T-helper 22 cell (primary cell): ENCODE data around the gene PHF3.

Source experiments
- DNase-seq: peaks from one replicate; pipeline ENCODE4 v3.0.0-alpha.2; 2020; ENCODE audit warnings: low read depth

The PHF3 gene

GRCh38 chr6:63644668-63645326, 9.2 kb downstream of the PHF3 start:
- no peak for DNase-seq

- DNase-seq, result no peak
Measured at GRCh38 chr6:63649269-63649668, 13.7 kb downstream of the PHF3 start.

GRCh38 chr6:63649847-63650265, 14.3 kb downstream of the PHF3 start:
- no peak for DNase-seq

GRCh38 chr6:63652980-63653379, 17.4 kb downstream of the PHF3 start:
- DNase-seq, result no peak

- no peak for DNase-seq
Measured at GRCh38 chr6:63660757-63661156, 25.2 kb downstream of the PHF3 start.

GRCh38 chr6:63661769-63662168, 26.2 kb downstream of the PHF3 start:
- no peak for DNase-seq

GRCh38 chr6:63663147-63663955, 27.7 kb downstream of the PHF3 start:
- DNase-seq, result no peak

- no peak for DNase-seq
Measured at GRCh38 chr6:63663956-63664281, 28.3 kb downstream of the PHF3 start.

GRCh38 chr6:63671098-63671754, 35.6 kb downstream of the PHF3 start:
- DNase-seq, result no peak

GRCh38 chr6:63672582-63673129, 37.1 kb downstream of the PHF3 start:
- DNase-seq, result no peak

GRCh38 chr6:63673692-63674091, 38.1 kb downstream of the PHF3 start:
- DNase-seq, result no peak

- DNase-seq, result no peak
Measured at GRCh38 chr6:63674635-63675034, 39.0 kb downstream of the PHF3 start.

- DNase-seq, result no peak
Measured at GRCh38 chr6:63675138-63675537, 39.5 kb downstream of the PHF3 start.

GRCh38 chr6:63676412-63677114, 41.0 kb downstream of the PHF3 start:
- DNase-seq, result no peak

GRCh38 chr6:63677282-63677681, 41.7 kb downstream of the PHF3 start:
- DNase-seq, result no peak

- DNase-seq, result no peak
Measured at GRCh38 chr6:63683071-63683603, 47.5 kb downstream of the PHF3 start.

- DNase-seq, result no peak
Measured at GRCh38 chr6:63685446-63686379, 50.1 kb downstream of the PHF3 start.

GRCh38 chr6:63689421-63689820, 53.8 kb downstream of the PHF3 start:
- no peak for DNase-seq

- DNase-seq, result no peak
Measured at GRCh38 chr6:63690221-63690620, 54.6 kb downstream of the PHF3 start.

GRCh38 chr6:63705707-63706106, 70.1 kb downstream of the PHF3 start:
- no peak for DNase-seq

- DNase-seq, result no peak
Measured at GRCh38 chr6:63706630-63707029, 71.0 kb downstream of the PHF3 start.
